Brain microvascular endothelial cell (primary cell): Measurements from ENCODE around the gene DLG2.

Source experiments
- DNase-seq: peaks from one replicate; pipeline ENCODE4 v3.0.0-alpha.2; 2020
- H3K27ac ChIP-seq: fragments of 250-450 bp; sonication (Bioruptor Pico); 2 replicates; pipeline ENCODE4 v1.5.1; 2020; ENCODE audit warnings: mild to moderate bottlenecking, moderate library complexity
- H3K27me3 ChIP-seq: fragments of 250-450 bp; sonication (Bioruptor Pico); replicated peaks from 2 replicates; pipeline ENCODE4 v1.5.1; 2020; ENCODE audit warnings: mild to moderate bottlenecking
- H3K36me3 ChIP-seq: fragments of 250-450 bp; sonication (Bioruptor Pico); replicated peaks from 2 replicates; pipeline ENCODE4 v1.5.1; 2020; ENCODE audit warnings: mild to moderate bottlenecking
- H3K4me3 ChIP-seq: 2 replicates; pipeline ENCODE4 v1.5.1; 2011; ENCODE audit warnings: low read depth, mild to moderate bottlenecking, control low read depth, low read length, moderate library complexity
- CTCF ChIP-seq: IDR thresholded peaks from 2 replicates; pipeline ENCODE4 v1.5.1; 2011; ENCODE audit warnings: low read depth, mild to moderate bottlenecking, moderate library complexity, low read length, control low read depth, inconsistent platforms; ENCODE audit errors: missing control alignments
- in situ Hi-C: cut with HindIII; loops from 2 replicates; pipeline ENCODE4 v1.10.0; 2017; ENCODE audit warnings: low sequenced_read_pairs, low pct_ligation_motif_present

DLG2 gene

GRCh38 chr11:83865636-83866461 is 1761.3 kb downstream of the DLG2 start:
- no peaks in the 10 kb centered on the region for H3K36me3 ChIP-seq
- TF ChIP-seq CTCF: no peak
- in situ Hi-C loops: no loop called here
- no peaks in the 10 kb centered on the region for H3K27me3 ChIP-seq
- DNase-seq: peak; percentile 89
- H3K27ac ChIP-seq: peak overlapping the region; percentile 60
- H3K4me3 ChIP-seq: no peak overlapping the region

GRCh38 chr11:83864412-83865057 is 1762.6 kb downstream of the DLG2 start:
- Histone ChIP-seq H3K36me3 (no peaks in the 10 kb centered on the region), H3K27me3 (no peaks in the 10 kb centered on the region), H3K27ac (no peak overlapping the region), H3K4me3 (no peak overlapping the region)
- in situ Hi-C loops: no loop called here
- no peak for DNase-seq
- TF ChIP-seq CTCF: no peak

- no peak for TF ChIP-seq CTCF
- no peak for DNase-seq
- H3K36me3 ChIP-seq: no peaks in the 10 kb centered on the region
- H3K27me3 ChIP-seq: no peaks in the 10 kb centered on the region
- no peak overlapping the region for H3K27ac ChIP-seq
- H3K4me3 ChIP-seq: no peak overlapping the region
- in situ Hi-C loops: no loop called here
Observed at GRCh38 chr11:83863272-83863671, 1763.9 kb downstream of the DLG2 start.

GRCh38 chr11:83862691-83863090 is 1764.5 kb downstream of the DLG2 start:
- H3K4me3 ChIP-seq: no peak overlapping the region
- no peak for TF ChIP-seq CTCF
- no peaks in the 10 kb centered on the region for H3K27me3 ChIP-seq
- in situ Hi-C loops: no loop called here
- DNase-seq: no peak
- H3K36me3 ChIP-seq: no peaks in the 10 kb centered on the region
- no peak overlapping the region for H3K27ac ChIP-seq

- DNase-seq: no peak
- no peaks in the 10 kb centered on the region for H3K36me3 ChIP-seq
- no peaks in the 10 kb centered on the region for H3K27me3 ChIP-seq
- no peak for TF ChIP-seq CTCF
- in situ Hi-C loops: no loop called here
- H3K27ac ChIP-seq: no peak overlapping the region
- H3K4me3 ChIP-seq: no peak overlapping the region
Observed at GRCh38 chr11:83862033-83862432, 1765.1 kb downstream of the DLG2 start.

- Histone ChIP-seq H3K27ac (no peak overlapping the region), H3K4me3 (no peak overlapping the region), H3K36me3 (no peaks in the 10 kb centered on the region), H3K27me3 (no peaks in the 10 kb centered on the region)
- in situ Hi-C loops: no loop called here
- no peak for TF ChIP-seq CTCF
- DNase-seq: no peak
Observed at GRCh38 chr11:83858694-83859093, 1768.5 kb downstream of the DLG2 start.
